ENCODE measurements around the gene PBRM1. TPM values are rescaled to one million over a fixed set of nuclear protein-coding genes. Genes with fewer than 3 reads are reported as not detected.

Gene PBRM1
- total and polyA plus RNA-seq, 2 donors (not counting 3 experiments of a cell fraction or from before 2014, with no cell fraction given) = 26.7 to 87.1 TPM

DNA sequence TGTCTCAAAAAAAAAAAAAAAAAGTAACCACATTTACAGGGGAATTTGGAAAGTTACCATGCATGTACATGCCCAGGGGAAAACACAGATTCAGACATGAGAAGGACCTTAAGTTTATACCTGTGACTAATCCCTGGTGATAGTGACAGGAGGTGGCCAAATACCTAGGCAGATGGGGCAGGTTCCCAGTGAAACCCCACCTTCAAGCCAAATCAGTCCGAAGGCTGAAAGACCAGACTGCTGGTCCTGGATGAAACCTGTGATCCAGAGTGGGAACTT, 36.0 kb upstream of the PBRM1 start:
- no peaks in the 10 kb centered on the region for H4K20me1 ChIP-seq (replicated peaks; ENCODE audit: control insufficient read depth, extremely low read depth, insufficient read depth, low read length)
- ChIA-PET CTCF (no interaction called here), POLR2A (no interaction called here)
- no TSS peak for BruUV-seq (replicated peaks)
- no peak overlapping the region for H3K9ac ChIP-seq (replicated peaks; ENCODE audit: extremely low read depth, insufficient read depth, low read length)
- no peak overlapping the region for H3K4me2 ChIP-seq (ENCODE audit: insufficient read depth, low read length)
- DNase-seq (ENCODE audit: low read depth, low spot score) (no peak), FAIRE-seq (no peak)
- H2AFZ ChIP-seq (ENCODE audit: low read depth, low read length) = no peak overlapping the region
- intact Hi-C loops (cut with micrococcal nuclease) = no loop called here
- TF ChIP-seq POLR2AphosphoS5 (IDR thresholded peaks at IDR 0.05; ENCODE audit: insufficient read depth, low read depth, low read length) (no peak), FOS (IDR thresholded peaks at IDR 0.05; ENCODE audit: borderline replicate concordance, insufficient read depth, low read length) (no peak), JUN (IDR thresholded peaks at IDR 0.05; ENCODE audit: borderline replicate concordance, insufficient read depth, insufficient read length, low read depth) (no peak), MAX (IDR thresholded peaks at IDR 0.05; ENCODE audit: insufficient read depth, insufficient read length) (no peak), POLR2A (IDR thresholded peaks at IDR 0.05; ENCODE audit: low read depth, low read length) (no peak), MYC (IDR thresholded peaks at IDR 0.05; ENCODE audit: low read depth, low read length) (no peak), EZH2 (IDR thresholded peaks at IDR 0.05; ENCODE audit: borderline replicate concordance, low read depth, low read length, severe bottlenecking) (no peak), GATA2 (IDR thresholded peaks at IDR 0.05; ENCODE audit: insufficient read depth, insufficient read length, low read depth, low read length) (no peak)
- TF ChIP-seq, protein P1, sequence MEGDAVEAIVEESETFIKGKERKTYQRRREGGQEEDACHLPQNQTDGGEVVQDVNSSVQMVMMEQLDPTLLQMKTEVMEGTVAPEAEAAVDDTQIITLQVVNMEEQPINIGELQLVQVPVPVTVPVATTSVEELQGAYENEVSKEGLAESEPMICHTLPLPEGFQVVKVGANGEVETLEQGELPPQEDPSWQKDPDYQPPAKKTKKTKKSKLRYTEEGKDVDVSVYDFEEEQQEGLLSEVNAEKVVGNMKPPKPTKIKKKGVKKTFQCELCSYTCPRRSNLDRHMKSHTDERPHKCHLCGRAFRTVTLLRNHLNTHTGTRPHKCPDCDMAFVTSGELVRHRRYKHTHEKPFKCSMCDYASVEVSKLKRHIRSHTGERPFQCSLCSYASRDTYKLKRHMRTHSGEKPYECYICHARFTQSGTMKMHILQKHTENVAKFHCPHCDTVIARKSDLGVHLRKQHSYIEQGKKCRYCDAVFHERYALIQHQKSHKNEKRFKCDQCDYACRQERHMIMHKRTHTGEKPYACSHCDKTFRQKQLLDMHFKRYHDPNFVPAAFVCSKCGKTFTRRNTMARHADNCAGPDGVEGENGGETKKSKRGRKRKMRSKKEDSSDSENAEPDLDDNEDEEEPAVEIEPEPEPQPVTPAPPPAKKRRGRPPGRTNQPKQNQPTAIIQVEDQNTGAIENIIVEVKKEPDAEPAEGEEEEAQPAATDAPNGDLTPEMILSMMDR (IDR thresholded peaks at IDR 0.05; ENCODE audit: extremely low read depth in 1 of 2, insufficient read depth in 1 of 2, low read depth in 1 of 2, low read length in 2 of 2) = no peak
- no peaks in the 10 kb centered on the region for H3K9me3 ChIP-seq (replicated peaks; ENCODE audit: control insufficient read depth, insufficient read depth, low read length)
- H3K4me3 ChIP-seq (replicated peaks in 1 of 3; ENCODE audit: insufficient read depth in 1 of 3, low read depth in 1 of 3, low read length in 3 of 3) = no peak overlapping the region
- no peaks in the 10 kb centered on the region for H3K79me2 ChIP-seq (ENCODE audit: control insufficient read depth, insufficient read depth, low read length)
- H3K9me1 ChIP-seq (replicated peaks; ENCODE audit: control insufficient read depth, extremely low read depth, insufficient read depth, low read length) = no peaks in the 10 kb centered on the region
- H3K27ac ChIP-seq (ENCODE audit: insufficient read depth, low read depth, low read length) = no peak overlapping the region
- no peaks in the 10 kb centered on the region for H3K4me1 ChIP-seq (ENCODE audit: control insufficient read depth, extremely low read depth, insufficient read depth, low read length)
- H3K36me3 ChIP-seq (ENCODE audit: control insufficient read depth in 2 of 2, extremely low read depth in 1 of 2, insufficient read depth in 2 of 2, low read length in 2 of 2) = peaks cover 0 to 3% of the 10 kb centered on the region in 2 experiments
- no peaks in the 10 kb centered on the region for H3K27me3 ChIP-seq (ENCODE audit: control insufficient read depth in 2 of 2, insufficient read depth in 2 of 2, low read length in 2 of 2)
- dilution Hi-C loops (cut with MboI; ENCODE audit: extremely low pct_ligation_motif_present, low sequenced_read_pairs) = no loop called here
